ENCODE measurements around the gene ADGRD2. TPM values are rescaled to one million over a fixed set of nuclear protein-coding genes. Genes with fewer than 3 reads are reported as not detected.

Gene ADGRD2
- total and polyA plus RNA-seq, 9 of the 15 experiments (the other 6 are each of a cell fraction or from before 2014, with no cell fraction given), result not detected

GRCh38 chr9:124415102-124415851 is 35.0 kb upstream of the ADGRD2 start, which contains the start of gene PSMB7 (continued):
- TF ChIP-seq CLOCK (CRISPR knock-in tag; IDR thresholded peaks at IDR 0.05; ENCODE audit: borderline replicate concordance), result no peak
- no peak for TF ChIP-seq NCOA6 (IDR thresholded peaks at IDR 0.05)
- no peak for TF ChIP-seq ZNF707 (CRISPR knock-in tag; conservative IDR thresholded peaks at IDR 0.05)
- no peak for TF ChIP-seq PRMT5 (CRISPR knock-in tag; IDR thresholded peaks at IDR 0.05)
- no peak for TF ChIP-seq NFE2L1 (tag; IDR thresholded peaks at IDR 0.05; ENCODE audit: borderline replicate concordance, low read depth)
- TF ChIP-seq E2F6 (IDR thresholded peaks at IDR 0.05; ENCODE audit: borderline replicate concordance in 1 of 2, extremely low read depth in 1 of 2, insufficient read depth in 1 of 2, insufficient read length in 1 of 2, low read depth in 1 of 2, low read length in 1 of 2, poor library complexity in 1 of 2, severe bottlenecking in 1 of 2), result no peak
- no peak for TF ChIP-seq NR4A1 (CRISPR knock-in tag; IDR thresholded peaks at IDR 0.05)
- no peak for TF ChIP-seq NR4A1 (tag; IDR thresholded peaks at IDR 0.05)
- no peak for TF ChIP-seq SMC3 (conservative IDR thresholded peaks at IDR 0.05; ENCODE audit: insufficient read depth, low read depth, low read length)
- TF ChIP-seq SUPT5H (IDR thresholded peaks at IDR 0.05), result peak; percentile 91
- TF ChIP-seq SAFB2 (IDR thresholded peaks at IDR 0.05; ENCODE audit: borderline replicate concordance, low read depth, low read length, severe bottlenecking), result no peak
- no peak for TF ChIP-seq BCL6 (CRISPR knock-in tag; IDR thresholded peaks at IDR 0.05)
- TF ChIP-seq E2F4 (CRISPR knock-in tag; IDR thresholded peaks at IDR 0.05; ENCODE audit: low read depth), result no peak
- TF ChIP-seq POLR3G (IDR thresholded peaks at IDR 0.05; ENCODE audit: extremely low read depth, insufficient read length, insufficient replicate concordance), result no peak
- TF ChIP-seq ZFP30 (CRISPR knock-in tag; IDR thresholded peaks at IDR 0.05; ENCODE audit: borderline replicate concordance), result no peak

Measured in K562 (cell line).